Subcutaneous abdominal adipose tissue (tissue), 5 donors: ENCODE data around the gene TTLL5.
A peak's percentile ranks its signal among the peaks of the same experiment; 100 is the strongest.

Source experiments
- H3K27ac ChIP-seq: one replicate; pipeline ENCODE4 v1.7.0; 2013; ENCODE audit warnings: low read depth, mild to moderate bottlenecking, inconsistent platforms, low read length, moderate library complexity
- H3K27me3 ChIP-seq, 5 donors: one replicate each; pipeline ENCODE4 v1.7.0; 2013; ENCODE audit warnings: low read length in 5 of 5, inconsistent platforms in 1 of 5; ENCODE audit not compliant: control insufficient read depth in 5 of 5, insufficient read depth in 4 of 5
- H3K36me3 ChIP-seq, 5 donors: one replicate each; pipeline ENCODE4 v1.7.0; 2013; ENCODE audit warnings: low read length in 5 of 5; ENCODE audit not compliant: control insufficient read depth in 5 of 5, insufficient read depth in 5 of 5
- H3K4me1 ChIP-seq, 5 donors: one replicate each; pipeline ENCODE4 v1.7.0; 2013; ENCODE audit warnings: low read length in 5 of 5, mild to moderate bottlenecking in 3 of 5, moderate library complexity in 1 of 5; ENCODE audit not compliant: control insufficient read depth in 5 of 5, insufficient read depth in 5 of 5
- H3K4me3 ChIP-seq, 5 donors: one replicate each; pipeline ENCODE4 v1.7.0; 2013; ENCODE audit warnings: low read length in 5 of 5, low read depth in 1 of 5
- H3K9ac ChIP-seq, 5 donors: one replicate each; pipeline ENCODE4 v1.7.0; 2013; ENCODE audit warnings: low read length in 5 of 5, mild to moderate bottlenecking in 4 of 5, moderate library complexity in 3 of 5
- H3K9me3 ChIP-seq, 5 donors: one replicate each; pipeline ENCODE4 v1.7.0; 2013; ENCODE audit warnings: low read length in 5 of 5; ENCODE audit not compliant: control insufficient read depth in 5 of 5
- donor health status: healthy.
- donor health status: healthy.
- donor health status: healthy.
- donor health status: healthy.
- donor health status: healthy.

TTLL5 gene, protein sequence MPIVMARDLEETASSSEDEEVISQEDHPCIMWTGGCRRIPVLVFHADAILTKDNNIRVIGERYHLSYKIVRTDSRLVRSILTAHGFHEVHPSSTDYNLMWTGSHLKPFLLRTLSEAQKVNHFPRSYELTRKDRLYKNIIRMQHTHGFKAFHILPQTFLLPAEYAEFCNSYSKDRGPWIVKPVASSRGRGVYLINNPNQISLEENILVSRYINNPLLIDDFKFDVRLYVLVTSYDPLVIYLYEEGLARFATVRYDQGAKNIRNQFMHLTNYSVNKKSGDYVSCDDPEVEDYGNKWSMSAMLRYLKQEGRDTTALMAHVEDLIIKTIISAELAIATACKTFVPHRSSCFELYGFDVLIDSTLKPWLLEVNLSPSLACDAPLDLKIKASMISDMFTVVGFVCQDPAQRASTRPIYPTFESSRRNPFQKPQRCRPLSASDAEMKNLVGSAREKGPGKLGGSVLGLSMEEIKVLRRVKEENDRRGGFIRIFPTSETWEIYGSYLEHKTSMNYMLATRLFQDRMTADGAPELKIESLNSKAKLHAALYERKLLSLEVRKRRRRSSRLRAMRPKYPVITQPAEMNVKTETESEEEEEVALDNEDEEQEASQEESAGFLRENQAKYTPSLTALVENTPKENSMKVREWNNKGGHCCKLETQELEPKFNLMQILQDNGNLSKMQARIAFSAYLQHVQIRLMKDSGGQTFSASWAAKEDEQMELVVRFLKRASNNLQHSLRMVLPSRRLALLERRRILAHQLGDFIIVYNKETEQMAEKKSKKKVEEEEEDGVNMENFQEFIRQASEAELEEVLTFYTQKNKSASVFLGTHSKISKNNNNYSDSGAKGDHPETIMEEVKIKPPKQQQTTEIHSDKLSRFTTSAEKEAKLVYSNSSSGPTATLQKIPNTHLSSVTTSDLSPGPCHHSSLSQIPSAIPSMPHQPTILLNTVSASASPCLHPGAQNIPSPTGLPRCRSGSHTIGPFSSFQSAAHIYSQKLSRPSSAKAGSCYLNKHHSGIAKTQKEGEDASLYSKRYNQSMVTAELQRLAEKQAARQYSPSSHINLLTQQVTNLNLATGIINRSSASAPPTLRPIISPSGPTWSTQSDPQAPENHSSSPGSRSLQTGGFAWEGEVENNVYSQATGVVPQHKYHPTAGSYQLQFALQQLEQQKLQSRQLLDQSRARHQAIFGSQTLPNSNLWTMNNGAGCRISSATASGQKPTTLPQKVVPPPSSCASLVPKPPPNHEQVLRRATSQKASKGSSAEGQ (N-terminal part only)

DNA sequence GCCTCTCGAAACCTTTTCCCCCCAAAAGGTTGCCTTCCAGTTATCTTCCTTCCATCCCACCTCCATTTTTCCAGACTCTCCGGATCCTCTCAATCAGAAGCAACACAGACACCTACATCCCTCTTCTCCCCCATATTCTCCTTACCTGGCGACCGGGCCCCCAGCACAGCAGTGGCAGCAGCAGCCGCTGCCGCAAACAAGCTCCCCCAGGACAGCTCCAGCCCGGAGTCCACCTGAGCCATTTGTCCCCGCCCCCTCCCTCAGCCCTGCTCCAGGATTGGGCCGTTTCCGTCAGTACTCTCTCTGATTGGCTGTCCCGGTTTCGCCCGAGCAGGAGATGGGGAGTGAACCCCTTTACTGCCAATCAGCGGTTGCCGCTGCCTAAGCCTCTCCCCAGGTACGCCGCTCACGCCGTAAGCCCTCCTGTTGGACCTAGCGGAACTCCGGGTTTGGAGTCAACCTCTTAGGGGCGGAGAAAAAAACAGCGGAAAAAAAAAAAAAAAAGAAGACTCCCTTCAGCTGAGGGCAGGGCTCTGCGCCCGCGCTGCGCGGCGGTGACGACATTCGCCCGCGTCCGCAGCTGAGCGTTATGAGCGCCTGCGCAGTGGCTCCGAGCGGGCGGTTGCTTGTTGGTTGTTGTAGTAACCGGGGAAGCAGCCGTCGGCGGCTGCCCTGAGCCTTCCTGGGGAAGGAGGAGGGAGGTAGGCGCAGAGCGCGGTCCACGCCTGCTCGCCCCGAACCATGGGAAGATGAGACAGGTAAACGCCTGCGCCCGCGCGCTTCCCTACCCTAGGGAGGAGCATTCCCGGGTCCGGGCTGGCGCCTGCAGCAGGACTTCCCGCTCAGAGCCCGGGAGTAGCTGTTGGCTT, at the start of gene TTLL5, which contains the start of gene ERG28:
Gene TTLL5 (plus strand): TSS at position 617 of the 869 bp plus-strand sequence. CDS start 1,904 bp downstream, outside the sequence.
Gene ERG28 (minus strand): TSS at position 247 of the 869 bp plus-strand sequence. CDS start 3,374 bp downstream, outside the sequence.
- no peaks in the 10 kb centered on the region for H3K9me3 ChIP-seq
- peaks cover 0 to 20% (median 18%) of the 10 kb centered on the region in 5 donors for H3K4me1 ChIP-seq
- no peaks in the 10 kb centered on the region for H3K27me3 ChIP-seq
- H3K27ac ChIP-seq: peak within 1 kb of the TSS; percentile 79
- H3K4me3 ChIP-seq: peak within 1 kb of the TSS; percentile 89 to 97 (median 92)
- H3K36me3 ChIP-seq: peaks cover 5 to 10% (median 6%) of the 10 kb centered on the region in 5 donors
- H3K9ac ChIP-seq: peak within 1 kb of the TSS; percentile 79 to 88 (median 85)

DNA sequence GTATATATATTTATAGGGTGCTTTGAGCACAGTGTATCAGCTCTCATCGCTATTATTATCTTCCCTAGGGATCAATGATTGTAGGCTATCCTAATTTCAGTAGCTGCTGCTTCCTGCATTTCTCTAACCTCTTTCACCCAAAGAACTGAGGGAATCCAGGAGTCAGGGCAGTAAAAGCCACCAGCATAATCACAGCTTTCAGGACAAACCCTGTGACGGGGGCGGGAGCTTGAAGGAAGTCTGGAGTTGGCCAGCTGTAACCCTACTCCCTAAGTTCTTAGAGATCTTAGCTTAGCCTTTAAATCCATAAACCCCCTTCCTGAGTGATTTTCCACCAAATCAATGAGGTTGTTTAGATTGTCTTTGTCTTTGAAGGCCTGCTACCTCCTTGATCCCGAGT, 48.9 kb upstream of the TTLL5 start:
- no peaks in the 10 kb centered on the region for H3K27me3 ChIP-seq
- H3K4me3 ChIP-seq: no peak overlapping the region
- no peak overlapping the region for H3K27ac ChIP-seq
- no peaks in the 10 kb centered on the region for H3K36me3 ChIP-seq
- no peak overlapping the region for H3K9ac ChIP-seq
- peaks cover 3 to 32% (median 26%) of the 10 kb centered on the region in 5 donors for H3K4me1 ChIP-seq
- no peaks in the 10 kb centered on the region for H3K9me3 ChIP-seq

DNA sequence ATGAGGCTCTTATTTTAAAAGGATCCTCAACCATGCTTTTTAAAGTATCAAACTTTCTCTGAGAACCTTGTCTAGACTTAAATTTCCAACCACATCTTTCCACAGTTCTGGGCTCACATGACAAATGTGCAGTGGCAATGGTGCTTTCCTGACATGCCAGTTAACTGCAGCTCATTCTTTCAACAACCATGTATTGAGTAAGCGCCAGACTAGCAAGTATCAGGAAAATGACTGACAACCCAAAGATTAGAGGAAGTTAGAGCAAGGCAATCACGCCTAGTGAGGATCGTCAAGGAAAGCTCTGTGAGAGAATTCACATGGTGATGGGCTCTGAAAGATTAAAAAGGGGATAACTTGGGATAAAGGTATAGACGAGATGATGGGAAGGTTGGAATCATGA, 46.9 kb upstream of the TTLL5 start:
- Histone ChIP-seq H3K9me3 (no peaks in the 10 kb centered on the region), H3K9ac (no peak overlapping the region), H3K4me1 (peaks cover 3 to 34% (median 26%) of the 10 kb centered on the region in 5 donors), H3K4me3 (no peak overlapping the region), H3K27me3 (no peaks in the 10 kb centered on the region), H3K27ac (no peak overlapping the region), H3K36me3 (no peaks in the 10 kb centered on the region)

DNA sequence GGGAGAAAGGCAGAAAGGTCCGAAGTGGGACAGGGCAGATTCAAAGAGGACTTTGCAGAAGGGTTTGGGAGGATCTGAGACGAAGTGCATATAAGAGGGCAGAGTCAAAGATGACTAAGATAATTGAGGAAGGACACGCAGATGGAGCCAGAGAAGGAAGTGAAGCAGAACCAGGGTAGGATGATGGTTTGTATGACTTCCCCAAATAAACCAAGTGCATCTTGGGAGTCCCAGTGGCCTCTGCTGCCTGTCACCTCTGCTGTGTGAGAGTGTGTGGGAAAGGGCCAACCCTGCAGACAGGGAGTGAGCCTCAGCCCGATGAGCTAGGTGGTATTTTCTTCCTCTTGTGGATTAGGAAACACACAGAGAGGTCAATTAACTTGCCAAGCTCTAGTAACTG, 45.8 kb upstream of the TTLL5 start:
- Histone ChIP-seq H3K36me3 (no peaks in the 10 kb centered on the region), H3K4me1 (peaks cover 3 to 28% (median 24%) of the 10 kb centered on the region in 5 donors), H3K27ac (no peak overlapping the region), H3K9ac (no peak overlapping the region), H3K4me3 (no peak overlapping the region), H3K27me3 (no peaks in the 10 kb centered on the region), H3K9me3 (no peaks in the 10 kb centered on the region)

DNA sequence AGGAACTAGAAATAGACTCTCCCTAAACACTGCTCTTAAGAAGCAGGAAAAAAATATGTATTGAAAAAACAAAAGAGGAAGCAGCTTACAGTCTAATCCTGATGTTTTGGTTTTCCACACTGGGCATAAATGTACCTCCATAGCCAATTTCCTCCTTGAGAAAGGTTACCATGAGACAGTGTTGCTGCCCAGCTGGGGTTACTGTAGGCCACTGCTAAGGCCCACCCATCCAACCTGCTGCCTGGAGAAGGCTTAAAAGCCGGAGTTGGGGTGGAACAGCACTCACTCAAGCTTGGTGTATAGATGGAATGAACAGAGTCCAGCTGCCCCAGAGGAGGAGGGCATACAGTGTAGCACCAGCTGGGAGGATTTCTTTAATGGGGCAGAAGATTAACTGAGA, 41.5 kb upstream of the TTLL5 start:
- no peak overlapping the region for H3K9ac ChIP-seq
- H3K4me3 ChIP-seq: no peak overlapping the region
- H3K4me1 ChIP-seq: peaks cover 3 to 26% (median 21%) of the 10 kb centered on the region in 5 donors
- H3K9me3 ChIP-seq: no peaks in the 10 kb centered on the region
- H3K27me3 ChIP-seq: no peaks in the 10 kb centered on the region
- H3K27ac ChIP-seq: no peak overlapping the region
- no peaks in the 10 kb centered on the region for H3K36me3 ChIP-seq

DNA sequence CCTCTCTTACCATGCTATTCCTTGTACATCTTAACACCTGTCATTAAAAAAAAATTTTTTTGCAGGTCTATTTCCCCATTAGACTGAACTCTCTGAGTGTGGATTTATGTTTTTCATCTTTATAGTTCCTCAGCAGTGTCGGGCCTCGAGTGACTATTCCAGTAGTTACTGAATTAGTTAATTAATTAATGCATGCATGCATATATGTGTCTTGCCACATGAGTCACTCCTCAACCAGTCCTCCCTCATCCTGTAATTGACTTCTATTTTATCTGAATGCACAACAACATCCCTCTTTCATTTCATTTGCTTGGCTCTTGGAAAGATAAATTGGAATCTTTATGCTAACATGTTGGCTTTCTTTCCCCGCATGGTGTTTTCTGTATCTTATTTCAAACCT, 36.0 kb upstream of the TTLL5 start:
- no peaks in the 10 kb centered on the region for H3K9me3 ChIP-seq
- no peaks in the 10 kb centered on the region for H3K27me3 ChIP-seq
- H3K36me3 ChIP-seq: no peaks in the 10 kb centered on the region
- no peak overlapping the region for H3K9ac ChIP-seq
- peaks cover 0 to 11% (median 6%) of the 10 kb centered on the region in 5 donors for H3K4me1 ChIP-seq
- H3K27ac ChIP-seq: no peak overlapping the region
- no peak overlapping the region for H3K4me3 ChIP-seq

DNA sequence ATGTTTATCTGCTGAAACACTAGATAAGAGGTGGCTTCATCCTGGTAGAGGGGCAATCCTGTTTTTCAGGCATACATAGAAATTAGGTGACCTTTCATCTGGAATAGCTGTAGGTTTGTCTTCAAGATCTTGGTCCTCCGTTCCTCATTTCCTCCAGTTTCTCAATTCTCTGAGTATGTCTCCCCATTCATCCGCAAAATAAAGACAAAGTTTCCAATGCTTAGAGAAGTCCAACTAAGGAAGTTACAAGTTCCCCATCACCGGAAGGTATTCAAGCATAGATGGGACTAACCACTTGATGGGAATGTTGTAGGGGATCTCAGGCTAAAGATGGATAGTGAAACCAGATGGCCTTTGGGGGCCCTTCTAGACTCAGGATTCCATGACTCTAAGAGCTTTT, 34.6 kb upstream of the TTLL5 start:
- Histone ChIP-seq H3K4me1 (no peaks in the 10 kb centered on the region), H3K9ac (no peak overlapping the region), H3K27ac (no peak overlapping the region), H3K9me3 (no peaks in the 10 kb centered on the region), H3K36me3 (no peaks in the 10 kb centered on the region), H3K27me3 (no peaks in the 10 kb centered on the region), H3K4me3 (no peak overlapping the region)

DNA sequence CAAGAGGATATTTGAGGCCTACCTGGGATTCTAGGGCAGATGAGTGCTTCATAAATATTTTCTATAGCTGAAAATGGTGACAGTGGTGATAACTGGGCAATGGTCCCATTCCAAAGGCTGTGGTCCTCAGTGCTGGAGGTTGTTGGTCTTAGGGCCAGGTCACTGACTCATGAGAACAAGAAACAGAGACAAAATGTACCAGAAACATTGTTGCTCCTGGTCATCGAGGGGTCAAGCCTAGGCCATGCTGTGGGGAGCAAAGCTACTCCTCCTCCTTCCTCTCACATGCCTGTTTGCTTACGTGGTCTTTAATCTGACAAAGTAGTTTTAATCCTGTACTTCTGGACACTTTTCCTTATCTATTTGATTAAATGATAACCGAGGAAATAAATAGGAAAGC, 34.2 kb upstream of the TTLL5 start:
- H3K27me3 ChIP-seq: no peaks in the 10 kb centered on the region
- no peaks in the 10 kb centered on the region for H3K36me3 ChIP-seq
- no peak overlapping the region for H3K27ac ChIP-seq
- no peak overlapping the region for H3K9ac ChIP-seq
- H3K9me3 ChIP-seq: no peaks in the 10 kb centered on the region
- H3K4me3 ChIP-seq: no peak overlapping the region
- H3K4me1 ChIP-seq: no peaks in the 10 kb centered on the region

DNA sequence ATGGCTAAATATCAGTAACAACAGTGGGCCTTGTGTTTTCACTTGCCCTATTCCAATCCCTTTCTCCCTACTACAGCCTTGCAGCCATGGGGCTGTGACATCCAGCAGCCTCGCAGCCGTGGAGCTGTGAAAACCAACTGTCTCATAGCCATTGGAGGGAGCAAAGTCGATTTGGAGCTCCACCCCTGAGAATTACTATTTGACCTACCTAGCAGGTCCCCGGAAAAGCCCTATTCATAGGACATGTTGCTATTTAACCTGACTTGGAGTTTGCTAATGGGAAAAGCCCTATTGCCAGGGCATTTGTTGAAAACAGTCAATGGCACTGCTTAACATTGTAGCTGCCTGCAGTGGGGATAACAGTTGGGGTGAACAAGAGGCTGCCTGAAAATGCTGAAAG, 33.6 kb upstream of the TTLL5 start:
- no peak overlapping the region for H3K27ac ChIP-seq
- no peak overlapping the region for H3K9ac ChIP-seq

More for the DNA sequence above, 33.6 kb upstream of the TTLL5 start:
- Histone ChIP-seq H3K4me3 (no peak overlapping the region), H3K27me3 (no peaks in the 10 kb centered on the region), H3K4me1 (no peaks in the 10 kb centered on the region), H3K36me3 (no peaks in the 10 kb centered on the region), H3K9me3 (no peaks in the 10 kb centered on the region)
